GM18498 (cell line): Measurements from ENCODE around the gene NABP1.
"Not testable (repeated sequence)": the region's sequence is repeated elsewhere in the genome, so short reads cannot be mapped to it uniquely, and the experiment has no call there.

Source experiments
- ATAC-seq: cut with Tn5 transposase; IDR thresholded peaks from one replicate; pipeline ENCODE4 v1.9.1; 2021; ENCODE audit warnings: mild to moderate bottlenecking, moderate library complexity; ENCODE audit not compliant: unreplicated experiment

The NABP1 gene

GRCh38 chr2:191677646-191678436 is at the start of gene NABP1:
NABP1 (plus strand) TSS chr2:191678136; CDS start chr2:191678615, 479 bp downstream.
- peak; percentile 82 for ATAC-seq

DNA sequence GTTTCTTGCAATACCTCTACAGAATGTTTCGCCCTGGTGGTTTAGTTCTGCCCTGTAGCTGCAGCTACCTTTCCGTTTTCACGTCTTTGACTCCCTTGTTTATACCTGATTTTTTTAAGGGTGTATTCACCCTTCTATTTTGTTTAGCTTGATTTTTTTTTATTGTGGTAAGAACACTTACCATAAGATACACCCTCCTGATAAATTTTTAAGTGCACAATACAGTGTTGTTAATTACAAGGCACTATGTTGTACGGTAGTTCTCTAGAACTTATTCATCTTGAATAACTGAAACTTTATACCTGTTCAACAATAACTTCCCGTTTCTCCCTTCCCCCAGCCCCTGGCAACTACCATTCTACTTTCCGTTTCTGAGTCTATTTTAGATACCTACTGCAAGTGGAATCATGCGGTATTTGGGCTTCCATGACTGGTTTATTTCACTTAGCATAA is 48.9 kb upstream of the NABP1 start:
- peak; percentile 56 for ATAC-seq

GRCh38 chr2:191629976-191630712 is 47.8 kb upstream of the NABP1 start:
- ATAC-seq: no peak

GRCh38 chr2:191631754-191632153 is 46.2 kb upstream of the NABP1 start:
- no peak for ATAC-seq

DNA sequence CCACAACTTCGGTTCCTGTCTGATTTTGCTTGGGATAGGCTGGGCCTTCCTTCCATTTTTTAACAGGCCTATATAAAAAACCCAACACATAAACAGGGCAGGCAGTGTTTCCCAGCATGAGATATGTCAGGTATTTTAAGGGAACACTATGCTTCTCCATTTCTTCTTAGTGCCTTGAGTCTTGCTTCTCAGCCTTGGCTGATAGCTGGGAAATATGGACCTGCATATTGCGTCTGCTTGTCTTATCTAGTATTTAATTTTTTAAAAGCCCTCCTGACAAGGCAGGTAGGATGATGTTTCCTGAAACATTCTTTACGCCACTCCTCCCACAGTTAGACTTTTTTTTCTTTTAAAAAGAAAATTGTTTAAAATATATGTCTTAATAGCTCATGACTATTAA is 45.5 kb upstream of the NABP1 start:
- no peak for ATAC-seq

DNA sequence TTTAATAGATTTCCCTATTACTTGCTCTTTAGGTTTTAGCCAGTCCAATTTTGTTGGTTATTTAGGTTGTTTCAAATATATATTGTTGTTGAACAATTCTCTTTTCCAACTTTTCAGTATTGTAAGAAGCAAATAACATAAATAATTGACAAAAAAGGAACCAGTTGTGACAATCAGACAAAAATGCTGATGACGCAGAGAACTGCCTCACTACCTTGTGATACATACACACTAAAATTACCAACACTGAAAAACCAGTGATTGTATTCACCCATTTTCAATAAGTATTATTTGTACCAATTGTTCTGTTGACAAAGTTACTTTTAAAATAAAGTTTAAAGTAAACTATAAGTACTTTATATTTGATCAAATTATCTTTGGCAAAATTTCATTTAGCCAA is 43.1 kb upstream of the NABP1 start:
- ATAC-seq: no peak

- ATAC-seq: peak; percentile 84
Observed at GRCh38 chr2:191635333-191636234, 42.4 kb upstream of the NABP1 start.

GRCh38 chr2:191636235-191636543 is 41.7 kb upstream of the NABP1 start:
- no peak for ATAC-seq

DNA sequence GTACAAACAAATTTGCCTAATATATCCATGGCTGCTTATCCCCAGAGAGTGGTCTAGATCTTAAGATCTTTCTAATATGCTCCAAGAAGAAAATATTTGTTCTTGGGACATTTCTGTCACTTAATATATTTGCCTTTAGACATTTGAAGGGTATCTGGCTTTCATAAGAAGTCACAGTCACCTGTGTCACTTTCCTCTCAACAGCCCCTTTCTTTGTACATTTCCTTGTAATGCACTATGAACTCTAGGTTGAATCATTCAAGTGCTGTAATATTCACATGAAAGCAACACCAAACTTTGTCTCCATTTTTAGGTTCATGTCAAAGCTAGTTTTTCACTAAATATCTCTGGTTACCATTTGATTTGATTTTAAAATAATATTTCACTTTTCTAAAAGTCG is 41.4 kb upstream of the NABP1 start:
- no peak for ATAC-seq

DNA sequence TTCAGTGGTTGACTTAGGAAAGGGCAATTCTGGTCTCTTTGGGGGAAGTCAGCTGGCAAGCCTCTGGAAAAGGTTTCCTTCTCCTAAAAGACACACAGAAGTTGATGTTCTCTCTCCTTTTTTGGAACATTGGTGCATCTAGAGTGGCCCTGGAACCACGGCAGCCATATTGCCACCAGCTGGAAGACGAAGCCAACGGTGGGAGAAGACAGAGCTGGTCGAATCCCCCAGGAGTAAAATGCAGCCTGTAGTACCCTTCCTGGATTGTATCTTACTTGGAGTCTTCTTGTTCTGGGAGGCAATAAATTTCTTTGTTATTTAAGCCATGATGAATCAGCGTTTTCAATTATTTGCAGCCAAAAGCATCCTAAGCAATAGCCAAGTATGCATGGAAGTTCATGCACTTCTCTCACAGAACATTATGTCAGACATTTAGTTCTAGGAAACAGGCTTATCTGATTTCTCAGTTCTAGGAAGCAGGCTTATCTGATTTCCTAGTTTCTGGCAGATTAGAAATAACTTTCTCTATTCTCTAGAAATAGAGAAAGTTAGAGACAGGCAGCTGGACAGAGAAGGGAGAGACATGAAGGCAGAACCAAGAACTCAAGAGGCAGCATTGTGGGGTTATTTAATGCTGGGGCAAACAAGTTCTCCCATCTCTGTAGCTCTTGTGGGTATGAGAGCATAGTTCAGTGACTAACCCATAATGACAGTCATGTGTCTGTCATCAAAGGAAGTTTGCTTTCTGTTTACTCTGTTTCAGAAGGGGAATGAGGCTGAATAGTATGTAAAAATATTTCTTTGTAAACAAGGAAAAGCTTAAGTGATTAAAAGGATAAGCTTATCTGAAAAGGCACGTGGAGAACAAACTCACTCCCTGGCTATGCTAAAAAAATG is 40.5 kb upstream of the NABP1 start:
- ATAC-seq: peak; percentile 72

GRCh38 chr2:191638079-191638801 is 39.7 kb upstream of the NABP1 start:
- peak; percentile 23 for ATAC-seq

DNA sequence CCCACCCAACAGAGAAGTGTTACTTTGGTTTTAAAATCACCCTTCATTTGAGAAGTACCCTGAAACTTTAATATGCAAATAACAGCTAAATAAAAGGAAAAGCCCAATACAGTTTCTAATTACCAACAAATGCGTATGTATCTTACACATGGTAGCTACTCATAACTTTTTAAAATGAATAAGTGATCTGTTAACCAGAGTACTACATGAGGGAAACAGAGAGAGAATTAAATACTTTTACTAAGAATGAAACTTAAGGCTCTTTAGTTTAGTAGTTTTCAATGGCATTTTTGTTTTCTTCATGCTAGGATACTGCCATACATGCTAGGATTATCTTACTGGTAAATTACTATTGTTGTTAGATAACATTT is 39.1 kb upstream of the NABP1 start:
- ATAC-seq: no peak

GRCh38 chr2:191641609-191642008 is 36.3 kb upstream of the NABP1 start:
- no peak for ATAC-seq

GRCh38 chr2:191642541-191642940 is 35.4 kb upstream of the NABP1 start:
- ATAC-seq: no peak

DNA sequence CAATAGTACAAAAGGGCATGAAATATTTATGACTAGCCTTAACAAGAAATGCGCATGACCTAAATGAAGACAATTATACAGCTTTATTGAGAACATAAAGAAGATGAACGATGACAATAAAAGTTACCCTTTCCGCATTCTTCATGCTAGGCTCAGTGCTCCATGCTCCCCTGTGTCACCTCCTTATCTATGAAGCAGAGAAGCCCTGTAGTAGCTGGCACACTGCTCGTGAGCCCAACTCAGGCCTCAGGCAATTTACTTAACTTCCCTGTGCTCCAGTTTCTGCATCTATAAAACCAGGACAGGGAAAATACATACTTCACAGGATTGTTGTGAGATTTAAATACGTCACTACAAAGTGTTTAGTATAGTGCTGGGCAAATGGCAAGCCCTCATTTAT is 34.5 kb upstream of the NABP1 start:
- ATAC-seq: no peak

DNA sequence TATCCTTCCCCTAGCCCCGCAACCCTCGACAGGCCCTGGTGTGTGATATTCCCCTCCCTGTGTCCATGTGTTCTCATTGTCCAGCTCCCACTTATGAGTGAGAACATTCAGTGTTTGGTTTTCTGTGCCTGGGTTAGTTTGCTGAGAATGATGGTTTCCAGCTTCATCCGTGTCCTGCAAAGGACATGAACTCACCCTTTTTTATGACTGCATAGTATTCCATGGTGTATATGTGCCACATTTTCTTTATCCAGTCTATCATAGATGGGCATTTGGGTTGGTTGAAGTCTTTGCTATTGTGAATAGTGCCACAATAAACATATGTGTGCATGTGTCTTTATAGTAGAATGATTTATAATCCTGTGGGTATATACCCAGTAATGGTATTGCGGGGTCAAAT is 33.3 kb upstream of the NABP1 start:
- not testable (repeated sequence) for ATAC-seq

GRCh38 chr2:191645032-191645431 is 32.9 kb upstream of the NABP1 start:
- ATAC-seq: no peak

DNA sequence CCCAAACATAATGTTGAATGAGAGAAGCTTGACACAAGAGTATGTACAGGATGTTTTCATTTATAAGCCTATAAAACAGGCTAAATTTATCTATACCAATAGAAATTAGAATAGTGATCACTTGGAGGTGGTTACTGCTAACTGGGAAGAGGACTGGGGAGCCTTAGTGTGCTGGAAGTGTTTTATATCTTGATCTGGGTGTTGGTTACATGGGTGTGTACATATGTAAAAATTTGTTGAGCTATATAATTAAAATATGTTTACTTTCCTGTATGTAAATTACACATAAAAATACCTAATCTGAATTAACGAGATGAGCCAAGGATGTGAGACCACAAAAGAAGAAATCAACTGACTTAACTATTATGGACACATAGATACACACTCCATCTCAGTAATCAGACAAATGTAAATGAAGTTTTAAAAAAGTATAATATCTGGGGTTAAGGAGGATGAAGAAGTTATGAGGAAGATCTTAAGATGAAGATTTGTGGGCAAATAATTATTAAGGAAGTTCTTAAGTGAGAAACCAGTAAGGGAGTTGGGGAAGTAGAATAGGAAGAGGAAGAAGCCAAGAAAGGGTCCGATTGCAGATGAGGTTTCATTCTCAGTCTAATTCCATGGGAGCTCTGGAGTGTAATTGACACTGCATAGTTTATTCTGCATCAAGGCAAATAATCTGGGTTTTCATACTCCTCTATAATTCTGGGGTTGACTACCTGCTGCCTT is 32.3 kb upstream of the NABP1 start:
- no peak for ATAC-seq
